ENCODE data around the gene CAB39.

GRCh38 chr2:230754200-230754599, 41.6 kb downstream of the CAB39 start:
- TF ChIP-seq CTCF (IDR thresholded peaks at IDR 0.05), result no peak
- no peak for TF ChIP-seq POLR2A (IDR thresholded peaks at IDR 0.05)
